ENCODE results near the gene RNF114. TPM values are rescaled to one million over a fixed set of nuclear protein-coding genes. Genes with fewer than 3 reads are reported as not detected.
"Not testable (repeated sequence)": the region's sequence is repeated elsewhere in the genome, so short reads cannot be mapped to it uniquely, and the experiment has no call there.

The RNF114 gene
- polyA plus RNA-seq, 3 donors = 128 to 164 (median 146) TPM

DNA sequence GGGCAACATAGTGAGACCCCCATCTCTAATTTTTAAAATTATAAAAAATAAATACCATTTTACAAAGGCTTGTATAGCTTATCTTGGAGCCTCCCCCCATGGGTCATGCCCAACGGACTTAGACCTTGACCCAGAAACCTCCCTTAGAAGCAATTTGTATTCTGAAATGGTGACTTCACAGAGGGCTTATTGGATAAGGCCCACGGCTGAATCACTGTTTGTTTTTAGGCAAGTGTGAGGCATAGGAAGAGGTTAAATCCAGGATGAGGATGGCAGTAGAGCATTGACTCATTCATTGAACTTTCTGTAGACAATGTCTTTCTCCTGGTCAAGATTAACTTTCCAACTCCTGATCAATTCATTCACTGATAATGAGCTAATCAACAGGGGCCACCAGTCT lies 40.3 kb downstream of the RNF114 start:
- H3K4me2 ChIP-seq (replicated peaks; ENCODE audit: extremely low read depth, low read length, poor library complexity, severe bottlenecking) = no peak overlapping the region
- WGBS (ENCODE audit: insufficient coverage) = no CpG with 5 or more reads among the region's 2 CpGs
- no peak overlapping the region for H3K9ac ChIP-seq (ENCODE audit: insufficient read depth, low read length, poor library complexity, severe bottlenecking)
- H3K27me3 Mint-ChIP-seq (ENCODE audit: low read depth in 3 of 3) = peaks cover 13 to 18% (median 17%) of the 10 kb centered on the region in 3 donors
- H4K20me1 ChIP-seq (ENCODE audit: insufficient read depth, low read length) = no peaks in the 10 kb centered on the region
- H3K36me3 ChIP-seq (replicated peaks in 1 of 2; ENCODE audit: control insufficient read depth in 1 of 2, insufficient read depth in 2 of 2, low read length in 2 of 2) = no peaks in the 10 kb centered on the region
- no peak overlapping the region for H3K27ac ChIP-seq (ENCODE audit: low read depth in 1 of 2, low read length in 2 of 2)
- H3K4me3 ChIP-seq (replicated peaks in 1 of 3; ENCODE audit: low read depth in 2 of 3, low read length in 3 of 3) = no peak overlapping the region
- intact Hi-C loops (cut with micrococcal nuclease) = loop anchor here (5.0 to 10.0 kb wide), 2 partner anchors 196 to 608 kb away; no protein-coding TSS in a partner anchor
- no peaks in the 10 kb centered on the region for H3K9me3 Mint-ChIP-seq
- no peak overlapping the region for H3K27ac Mint-ChIP-seq
- no peak overlapping the region for H3K4me3 Mint-ChIP-seq
- TF ChIP-seq CTCF (IDR thresholded peaks at IDR 0.05) = no peak
- H3K79me2 ChIP-seq (ENCODE audit: insufficient read depth, low read length) = no peaks in the 10 kb centered on the region
- H3K9me3 ChIP-seq (replicated peaks in 1 of 2; ENCODE audit: control insufficient read depth in 1 of 2, insufficient read depth in 1 of 2, low read length in 2 of 2) = no peaks in the 10 kb centered on the region
- peaks cover 0 to 6% of the 10 kb centered on the region in 2 donors for H3K27me3 ChIP-seq (ENCODE audit: control insufficient read depth in 2 of 2, insufficient read depth in 2 of 2, low read length in 2 of 2)
- H3K36me3 Mint-ChIP-seq = no peaks in the 10 kb centered on the region
- H2AFZ ChIP-seq (ENCODE audit: insufficient read depth, low read depth, low read length, poor library complexity, severe bottlenecking) = no peak overlapping the region
- peaks cover 11% of the 10 kb centered on the region for H3K4me1 Mint-ChIP-seq
- H3K4me1 ChIP-seq (ENCODE audit: control insufficient read depth in 1 of 2, insufficient read depth in 2 of 2, low read length in 2 of 2) = peaks cover 4 to 11% of the 10 kb centered on the region in 2 donors
- DNase-seq = no peak

DNA sequence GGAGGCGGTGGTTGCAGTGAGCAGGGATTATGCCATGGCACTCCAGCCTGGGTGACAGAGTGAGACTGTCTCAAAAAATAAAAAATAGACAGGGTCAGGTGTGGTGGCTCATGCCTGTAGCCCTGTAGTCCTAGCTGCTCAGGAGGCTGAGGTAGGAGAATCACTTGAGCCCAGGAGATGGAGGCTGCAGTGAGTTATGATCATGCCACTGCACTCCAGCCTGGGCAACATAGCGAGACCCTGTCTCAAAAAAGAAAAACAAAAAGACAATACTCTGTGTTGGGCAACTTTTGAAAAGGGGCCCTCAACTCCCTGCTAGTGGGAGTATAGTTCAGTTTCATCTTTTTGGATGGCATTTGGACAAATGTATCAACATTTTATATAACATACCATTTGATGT lies 41.5 kb downstream of the RNF114 start:
- intact Hi-C loops (cut with micrococcal nuclease) = loop anchor here (5.0 to 10.0 kb wide), 2 partner anchors 195 to 607 kb away; no protein-coding TSS in a partner anchor
- H3K4me2 ChIP-seq (replicated peaks; ENCODE audit: extremely low read depth, low read length, poor library complexity, severe bottlenecking); H3K79me2 ChIP-seq (ENCODE audit: insufficient read depth, low read length); H4K20me1 ChIP-seq (ENCODE audit: insufficient read depth, low read length); H3K9me3 Mint-ChIP-seq; H3K36me3 ChIP-seq (replicated peaks in 1 of 2; ENCODE audit: control insufficient read depth in 1 of 2, insufficient read depth in 2 of 2, low read length in 2 of 2); H3K9me3 ChIP-seq (replicated peaks in 1 of 2; ENCODE audit: control insufficient read depth in 1 of 2, insufficient read depth in 1 of 2, low read length in 2 of 2); DNase-seq; H3K4me3 Mint-ChIP-seq; H3K4me3 ChIP-seq (replicated peaks in 1 of 3; ENCODE audit: low read depth in 2 of 3, low read length in 3 of 3); H2AFZ ChIP-seq (ENCODE audit: insufficient read depth, low read depth, low read length, poor library complexity, severe bottlenecking); H3K9ac ChIP-seq (ENCODE audit: insufficient read depth, low read length, poor library complexity, severe bottlenecking); H3K27ac ChIP-seq (ENCODE audit: low read depth in 1 of 2, low read length in 2 of 2); H3K36me3 Mint-ChIP-seq: not testable (repeated sequence)
- peak overlapping the region in 1 of 7 donors; percentile 62 for H3K27ac Mint-ChIP-seq
- H3K4me1 Mint-ChIP-seq = peaks cover 18% of the 10 kb centered on the region
- 100% methylated on average over 1 of the region's 2 CpGs for WGBS (ENCODE audit: insufficient coverage)
- H3K27me3 ChIP-seq (ENCODE audit: control insufficient read depth in 2 of 2, insufficient read depth in 2 of 2, low read length in 2 of 2) = peaks cover 0 to 10% of the 10 kb centered on the region in 2 donors
- peaks cover 22 to 26% (median 25%) of the 10 kb centered on the region in 3 donors for H3K27me3 Mint-ChIP-seq (ENCODE audit: low read depth in 3 of 3)
- H3K4me1 ChIP-seq (ENCODE audit: control insufficient read depth in 1 of 2, insufficient read depth in 2 of 2, low read length in 2 of 2) = peaks cover 12 to 22% of the 10 kb centered on the region in 2 donors

Measured in CD14-positive monocyte (primary cell).